Effector memory CD4-positive, alpha-beta T cell (primary cell): ENCODE measurements around the gene N4BP2L1.

ENCODE experiments used
- DNase-seq, 3 donors: peaks; one replicate each; pipeline ENCODE4 v3.0.0-alpha.2; 2020
- H3K27ac ChIP-seq: 2 replicates; pipeline ENCODE4 v1.7.0; 2013; ENCODE audit warnings: mild to moderate bottlenecking, low read length, moderate library complexity; ENCODE audit not compliant: insufficient read depth, poor library complexity, severe bottlenecking
- H3K27me3 ChIP-seq: replicated peaks from 2 replicates; pipeline ENCODE4 v1.7.0; 2013; ENCODE audit warnings: mild to moderate bottlenecking, low read length; ENCODE audit not compliant: insufficient read depth, control insufficient read depth, poor library complexity, severe bottlenecking
- H3K36me3 ChIP-seq: 2 replicates; pipeline ENCODE4 v1.7.0; 2013; ENCODE audit warnings: mild to moderate bottlenecking, low read length, moderate library complexity; ENCODE audit not compliant: control insufficient read depth, insufficient read depth
- H3K4me1 ChIP-seq: 2 replicates; pipeline ENCODE4 v1.7.0; 2013; ENCODE audit warnings: low read length, mild to moderate bottlenecking; ENCODE audit not compliant: control insufficient read depth, insufficient read depth, poor library complexity, severe bottlenecking
- H3K4me3 ChIP-seq: 2 replicates; pipeline ENCODE4 v1.7.0; 2013; ENCODE audit warnings: low read length, low read depth, mild to moderate bottlenecking; ENCODE audit not compliant: insufficient read depth, poor library complexity, severe bottlenecking
- H3K9me3 ChIP-seq: 2 replicates; pipeline ENCODE4 v1.7.0; 2013; ENCODE audit warnings: mild to moderate bottlenecking, low read length, moderate library complexity; ENCODE audit not compliant: control insufficient read depth

The N4BP2L1 gene

DNA sequence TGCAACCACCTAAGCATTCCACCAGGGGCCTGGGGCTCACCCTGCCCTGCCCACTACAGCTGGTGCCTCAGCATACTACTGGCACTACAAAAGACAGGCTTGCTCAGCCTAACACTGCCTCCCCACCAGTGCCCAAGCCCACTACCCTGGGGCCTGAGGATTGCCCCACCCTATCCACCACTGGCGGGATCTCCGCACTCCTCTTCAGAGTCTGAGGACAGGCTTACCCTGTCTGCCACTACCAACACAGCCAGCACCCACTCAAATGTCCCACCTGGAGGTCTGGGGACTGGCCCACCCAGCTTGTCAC is 27.6 kb upstream of the N4BP2L1 start:
- Histone ChIP-seq H3K27ac (no peak overlapping the region), H3K27me3 (no peaks in the 10 kb centered on the region), H3K36me3 (peaks cover 3% of the 10 kb centered on the region), H3K4me1 (no peaks in the 10 kb centered on the region), H3K4me3 (no peak overlapping the region), H3K9me3 (peaks cover 10% of the 10 kb centered on the region)
- DNase-seq: no peak

DNA sequence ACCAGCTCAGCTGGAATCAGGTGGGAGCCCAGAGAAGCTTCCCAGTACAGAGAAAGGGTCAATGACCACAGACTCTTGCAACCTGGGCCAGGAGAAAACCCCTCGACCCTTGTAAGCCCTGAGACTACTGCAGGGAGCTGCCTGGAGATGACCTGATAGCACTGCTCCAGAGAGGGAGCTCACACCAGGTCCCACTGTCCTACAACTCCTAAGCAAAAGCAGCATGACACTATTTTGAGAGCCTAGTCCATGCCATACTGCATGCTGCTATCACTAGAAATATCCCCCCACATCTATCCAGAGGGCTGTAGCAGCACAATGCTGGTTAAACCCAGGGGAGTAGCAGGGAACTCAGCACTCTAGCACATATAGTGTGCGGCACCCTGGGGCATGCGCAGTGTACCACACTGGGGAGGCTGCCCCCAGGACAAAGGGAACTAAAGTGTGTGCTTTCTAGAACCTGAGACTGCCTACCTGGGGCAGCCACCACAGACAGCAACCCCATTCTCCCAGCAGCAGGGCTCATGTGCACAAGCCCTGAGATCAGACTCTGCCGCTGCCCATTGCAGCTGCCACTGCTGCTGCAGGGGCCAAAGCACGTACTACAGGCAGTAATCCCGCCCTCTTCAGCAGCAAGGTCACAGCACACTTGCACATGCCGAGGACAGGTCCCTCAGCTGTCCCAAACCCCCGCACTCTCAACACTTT is 27.1 kb upstream of the N4BP2L1 start:
- Histone ChIP-seq H3K9me3 (peaks cover 10% of the 10 kb centered on the region), H3K4me1 (no peaks in the 10 kb centered on the region), H3K27ac (no peak overlapping the region), H3K36me3 (peaks cover 3% of the 10 kb centered on the region), H3K4me3 (no peak overlapping the region), H3K27me3 (no peaks in the 10 kb centered on the region)
- no peak for DNase-seq

DNA sequence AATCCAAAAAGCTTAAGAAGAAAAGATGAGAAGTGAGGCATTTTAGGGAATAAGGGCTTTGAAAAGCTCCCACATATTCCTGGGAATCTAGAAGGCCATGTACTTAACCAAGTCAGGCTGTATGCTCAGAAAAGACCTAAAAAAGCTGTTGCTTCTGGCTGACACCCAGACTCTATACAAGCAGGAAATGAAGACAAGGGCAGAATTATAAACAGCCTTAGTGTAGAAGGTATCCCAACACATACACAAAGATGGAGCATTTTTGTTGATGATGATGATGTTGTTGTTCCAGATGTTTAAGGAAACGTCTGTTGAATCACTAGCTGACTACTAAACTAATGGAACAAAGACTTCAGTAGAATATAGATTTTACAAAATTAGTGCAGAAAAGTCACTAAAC is 26.1 kb upstream of the N4BP2L1 start:
- no peak for DNase-seq
- Histone ChIP-seq H3K27ac (no peak overlapping the region), H3K27me3 (no peaks in the 10 kb centered on the region), H3K4me1 (no peaks in the 10 kb centered on the region), H3K4me3 (no peak overlapping the region), H3K36me3 (peaks cover 3% of the 10 kb centered on the region), H3K9me3 (peaks cover 10% of the 10 kb centered on the region)

DNA sequence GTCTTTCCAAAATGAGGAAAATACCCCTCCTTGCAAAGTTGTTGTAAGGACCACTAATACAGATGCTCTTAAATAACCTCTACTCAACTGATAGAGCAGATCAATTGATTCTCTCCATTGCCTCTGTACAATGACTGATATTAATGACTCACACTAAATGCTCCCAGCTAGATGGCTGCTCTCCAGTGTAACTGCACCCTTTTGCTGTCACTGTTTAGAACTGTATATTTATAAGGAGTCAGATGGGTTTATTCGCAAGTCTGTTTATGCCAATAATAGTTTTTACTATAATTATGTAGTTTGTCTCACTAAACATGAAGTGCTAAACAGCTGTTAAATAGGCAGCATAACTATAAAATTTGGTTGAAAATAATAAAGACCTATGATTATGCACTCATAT is 21.0 kb upstream of the N4BP2L1 start:
- Histone ChIP-seq H3K27me3 (no peaks in the 10 kb centered on the region), H3K9me3 (no peaks in the 10 kb centered on the region), H3K36me3 (no peaks in the 10 kb centered on the region), H3K4me1 (no peaks in the 10 kb centered on the region), H3K4me3 (no peak overlapping the region), H3K27ac (no peak overlapping the region)
- DNase-seq: no peak

DNA sequence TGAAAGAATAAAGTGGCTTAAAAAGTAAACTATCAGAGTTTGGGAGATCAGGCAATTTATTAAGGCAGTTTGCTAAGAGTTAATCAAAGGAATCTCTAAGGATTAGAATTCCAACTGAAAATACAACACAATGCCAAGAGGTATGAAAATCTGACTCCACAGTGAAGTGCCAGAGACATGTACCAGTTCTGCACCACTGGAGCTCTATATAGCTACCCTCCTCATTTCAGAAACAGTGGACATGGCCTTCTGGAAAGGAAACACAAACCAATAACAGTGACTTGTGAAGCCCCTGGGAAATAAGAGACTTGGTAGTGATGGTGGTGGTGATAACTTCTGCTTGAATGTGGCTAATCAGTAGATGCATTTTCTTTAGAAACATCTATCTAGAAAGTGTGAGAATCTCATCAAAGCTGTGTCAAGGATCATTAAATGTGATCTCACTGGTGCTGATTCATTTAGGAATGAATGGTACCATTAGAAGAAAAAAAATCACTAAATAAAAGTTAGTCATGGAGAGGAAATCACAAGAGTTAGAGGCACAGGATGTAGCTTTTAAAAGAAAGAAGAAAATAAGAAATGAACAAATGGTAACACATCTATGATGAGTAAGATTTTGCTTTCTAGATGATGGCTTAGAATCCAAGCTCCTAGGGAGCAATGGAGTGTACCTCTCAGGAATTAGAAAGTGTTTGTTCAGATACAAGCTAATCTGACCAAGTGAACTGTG is 20.1 kb upstream of the N4BP2L1 start:
- Histone ChIP-seq H3K4me3 (no peak overlapping the region), H3K36me3 (no peaks in the 10 kb centered on the region), H3K27me3 (no peaks in the 10 kb centered on the region), H3K4me1 (no peaks in the 10 kb centered on the region), H3K9me3 (no peaks in the 10 kb centered on the region), H3K27ac (no peak overlapping the region)
- no peak for DNase-seq

DNA sequence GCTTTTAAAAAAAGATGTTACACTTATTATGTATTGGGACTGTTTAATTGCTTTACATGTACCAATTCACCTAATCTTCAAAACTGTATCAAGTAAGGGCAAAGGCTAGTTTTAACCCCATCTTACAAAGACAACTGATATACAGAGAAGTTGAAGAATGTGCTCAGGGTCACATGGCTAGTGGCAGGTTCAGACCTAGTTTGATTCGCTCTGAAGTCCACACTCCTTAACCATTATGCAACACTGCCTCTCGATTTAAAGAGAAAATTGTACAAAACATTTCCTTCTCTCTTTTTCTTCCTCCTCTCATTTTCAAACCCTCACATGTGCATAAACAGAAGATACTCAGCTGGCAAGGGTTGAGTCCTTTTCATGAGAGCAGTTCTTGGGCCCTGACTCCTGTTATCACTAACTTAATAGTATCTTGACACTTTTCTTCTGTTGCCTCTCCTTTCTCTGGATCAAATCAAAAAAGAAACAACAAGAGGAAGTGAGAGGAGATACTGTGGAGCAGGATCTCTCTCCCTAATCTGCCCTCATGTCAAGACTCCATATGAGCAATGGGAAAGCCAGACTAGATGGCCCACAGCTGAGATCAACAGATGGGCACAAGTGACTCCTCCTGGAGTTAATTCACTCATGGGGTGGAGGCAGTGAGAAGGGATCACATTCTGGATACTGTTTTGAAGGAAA is 19.0 kb upstream of the N4BP2L1 start:
- DNase-seq: no peak
- H3K4me3 ChIP-seq: no peak overlapping the region
- H3K27ac ChIP-seq: no peak overlapping the region

DNA sequence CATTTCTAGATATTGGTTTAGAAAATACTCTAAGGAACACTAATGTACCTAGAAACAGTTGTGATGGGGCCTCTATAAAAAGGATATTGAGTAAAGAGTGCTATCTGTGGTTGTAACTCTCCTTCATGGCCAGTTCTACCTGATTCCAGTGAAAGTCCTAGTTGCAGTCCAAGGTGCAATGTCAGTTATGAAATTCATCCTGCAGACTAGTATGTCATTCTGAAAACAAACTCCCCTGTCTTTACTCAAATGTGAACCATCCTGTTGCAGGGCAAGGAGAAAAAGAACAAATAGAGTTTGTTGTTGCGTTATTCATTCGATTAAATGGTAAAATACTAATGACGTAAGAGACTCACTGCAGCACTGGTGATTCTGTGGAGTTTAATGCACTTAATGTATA is 18.3 kb upstream of the N4BP2L1 start:
- Histone ChIP-seq H3K4me3 (no peak overlapping the region), H3K9me3 (no peaks in the 10 kb centered on the region), H3K27me3 (no peaks in the 10 kb centered on the region), H3K27ac (no peak overlapping the region), H3K4me1 (no peaks in the 10 kb centered on the region), H3K36me3 (no peaks in the 10 kb centered on the region)
- DNase-seq: no peak

More for the DNA sequence above, 19.0 kb upstream of the N4BP2L1 start:
- H3K9me3 ChIP-seq: no peaks in the 10 kb centered on the region
- H3K27me3 ChIP-seq: no peaks in the 10 kb centered on the region
- H3K4me1 ChIP-seq: no peaks in the 10 kb centered on the region
- H3K36me3 ChIP-seq: no peaks in the 10 kb centered on the region

DNA sequence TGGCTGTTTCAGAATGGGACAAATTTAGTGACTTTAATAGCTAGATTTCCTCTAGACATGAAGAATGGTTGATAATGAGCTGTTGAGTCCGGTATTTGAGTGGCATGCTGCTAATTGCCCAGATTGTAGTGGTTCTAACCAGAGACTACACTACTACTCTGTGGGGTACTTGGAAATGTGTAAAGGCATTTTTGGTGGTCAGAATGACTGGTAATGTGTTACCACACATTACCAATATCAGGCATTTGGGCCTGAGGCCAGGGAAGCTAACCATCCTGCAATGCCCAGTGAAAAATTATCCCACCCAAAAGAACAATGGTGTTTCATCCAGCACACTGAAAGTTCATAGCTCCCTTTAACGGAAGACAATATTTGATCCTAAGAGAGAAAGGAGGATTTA is 17.5 kb upstream of the N4BP2L1 start:
- H3K27ac ChIP-seq: no peak overlapping the region
- no peak for DNase-seq
- H3K4me1 ChIP-seq: no peaks in the 10 kb centered on the region
- H3K4me3 ChIP-seq: no peak overlapping the region
- no peaks in the 10 kb centered on the region for H3K9me3 ChIP-seq
- no peaks in the 10 kb centered on the region for H3K27me3 ChIP-seq
- no peaks in the 10 kb centered on the region for H3K36me3 ChIP-seq

DNA sequence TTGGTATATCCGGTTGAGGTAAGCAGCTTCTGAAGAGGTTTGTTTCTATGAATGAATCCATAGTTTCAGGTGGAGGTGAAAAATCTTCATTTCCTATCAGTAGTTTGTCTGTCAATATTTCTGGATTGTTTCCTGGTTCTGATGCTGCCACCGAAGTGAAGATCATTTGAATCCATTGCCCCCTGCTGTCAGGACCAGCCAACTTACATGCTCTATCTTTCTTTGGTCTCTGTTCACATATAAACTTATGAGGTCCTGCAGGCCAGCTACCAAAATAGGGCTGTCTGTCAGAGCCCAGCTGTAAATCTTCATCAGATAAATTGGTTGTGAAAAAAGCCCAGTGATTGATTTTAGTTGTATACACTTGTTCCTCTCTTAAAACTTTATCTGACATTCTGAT is 15.2 kb upstream of the N4BP2L1 start:
- Histone ChIP-seq H3K9me3 (no peaks in the 10 kb centered on the region), H3K27me3 (no peaks in the 10 kb centered on the region), H3K36me3 (no peaks in the 10 kb centered on the region), H3K27ac (no peak overlapping the region), H3K4me1 (no peaks in the 10 kb centered on the region), H3K4me3 (no peak overlapping the region)
- DNase-seq: peak in 1 of 3 donors; percentile 5

DNA sequence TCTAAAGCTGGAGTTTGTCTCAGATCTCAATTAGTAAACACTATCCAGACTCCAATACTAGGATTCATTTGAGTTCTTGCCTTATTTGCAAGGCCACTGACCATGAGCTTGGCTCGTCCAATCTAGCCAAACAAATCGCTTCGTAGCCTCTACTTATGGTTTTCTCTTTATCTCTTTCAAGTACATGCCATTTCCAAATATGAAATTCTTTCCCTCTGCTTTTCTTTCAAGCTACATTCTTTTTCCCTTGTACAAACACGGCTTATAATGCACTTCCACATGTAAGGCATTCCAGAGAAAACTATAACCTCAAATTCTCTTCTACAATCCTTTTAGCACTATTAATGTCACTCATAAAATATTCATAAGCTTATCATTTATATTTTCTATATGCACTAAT is 10.9 kb upstream of the N4BP2L1 start:
- Histone ChIP-seq H3K4me3 (no peak overlapping the region), H3K4me1 (no peaks in the 10 kb centered on the region), H3K9me3 (no peaks in the 10 kb centered on the region), H3K36me3 (no peaks in the 10 kb centered on the region), H3K27me3 (no peaks in the 10 kb centered on the region), H3K27ac (no peak overlapping the region)
- DNase-seq: no peak
